GM23338 (cell line): ENCODE results near the gene GGT6. TPM values are rescaled to one million over a fixed set of nuclear protein-coding genes. Genes with fewer than 3 reads are reported as not detected.

Experiments
- ATAC-seq: fragments of 200-7000 bp; cut with Tn5 transposase; 3 replicates; pipeline ENCODE4 v1.9.1; 2020
- DNase-seq: peaks from one replicate; pipeline ENCODE4 v3.0.0-alpha.2; 2015; ENCODE audit warnings: low spot score
- H2AFZ ChIP-seq: fragments of 200-600 bp; sonication (generic); 2 replicates; pipeline ENCODE4 v1.8.0; 2016; ENCODE audit warnings: antibody characterized with exemption, mild to moderate bottlenecking, moderate library complexity
- H3F3A ChIP-seq: fragments of 200-600 bp; sonication (generic); replicated peaks from 2 replicates; pipeline ENCODE4 v1.8.0; 2017; ENCODE audit warnings: antibody characterized with exemption, mixed run types, low read depth
- H3K27ac ChIP-seq: fragments of 200-600 bp; sonication (generic); 2 replicates; pipeline ENCODE4 v1.6.1; 2016; ENCODE audit warnings: low read depth
- H3K27me3 ChIP-seq: fragments of 200-600 bp; sonication (generic); 2 replicates; pipeline ENCODE4 v1.8.0; 2016; ENCODE audit warnings: mild to moderate bottlenecking, mixed run types, moderate library complexity; ENCODE audit not compliant: insufficient read depth
- H3K36me3 ChIP-seq: fragments of 200-600 bp; sonication (generic); 2 replicates; pipeline ENCODE4 v1.8.0; 2016; ENCODE audit warnings: mild to moderate bottlenecking; ENCODE audit not compliant: insufficient read depth
- H3K4me1 ChIP-seq: fragments of 200-600 bp; sonication (generic); 2 replicates; pipeline ENCODE4 v1.8.0; 2016; ENCODE audit warnings: mild to moderate bottlenecking, moderate library complexity; ENCODE audit not compliant: insufficient read depth
- H3K4me2 ChIP-seq: fragments of 200-600 bp; sonication (generic); 2 replicates; pipeline ENCODE4 v1.7.1; 2017; ENCODE audit warnings: mixed run types
- H3K4me3 ChIP-seq: fragments of 200-600 bp; sonication (generic); 2 replicates; pipeline ENCODE4 v1.6.1; 2016; ENCODE audit warnings: mixed run types
- H3K79me2 ChIP-seq: fragments of 200-600 bp; sonication (generic); replicated peaks from 2 replicates; pipeline ENCODE4 v1.8.0; 2017; ENCODE audit warnings: mild to moderate bottlenecking; ENCODE audit not compliant: insufficient read depth
- H3K9me2 ChIP-seq: fragments of 200-600 bp; sonication (generic); 2 replicates; pipeline ENCODE4 v1.8.0; 2017; ENCODE audit not compliant: insufficient read depth
- H4K20me1 ChIP-seq: fragments of 200-600 bp; sonication (generic); replicated peaks from 2 replicates; pipeline ENCODE4 v1.8.0; 2017; ENCODE audit warnings: mild to moderate bottlenecking; ENCODE audit not compliant: insufficient read depth
- H3K27ac Mint-ChIP-seq: 2 replicates; pipeline ENCODE4 v1.8.0; 2020; ENCODE audit warnings: inconsistent platforms, mild to moderate bottlenecking, moderate library complexity, mixed read lengths
- H3K27me3 Mint-ChIP-seq: 3 replicates; pipeline ENCODE4 v1.8.0; 2022; ENCODE audit warnings: low read depth, mild to moderate bottlenecking, moderate library complexity, mixed read lengths, inconsistent platforms; ENCODE audit not compliant: insufficient read depth, poor library complexity
- H3K36me3 Mint-ChIP-seq: 3 replicates; pipeline ENCODE4 v1.8.0; 2021; ENCODE audit warnings: low read depth, mild to moderate bottlenecking, inconsistent platforms, moderate library complexity, mixed read lengths
- H3K4me1 Mint-ChIP-seq: 3 replicates; pipeline ENCODE4 v1.8.0; 2020; ENCODE audit warnings: mild to moderate bottlenecking, inconsistent platforms, mixed read lengths
- H3K4me3 Mint-ChIP-seq: 3 replicates; pipeline ENCODE4 v1.8.0; 2021; ENCODE audit warnings: moderate library complexity, mild to moderate bottlenecking, inconsistent platforms, mixed read lengths
- H3K9me3 Mint-ChIP-seq: 3 replicates; pipeline ENCODE4 v1.8.0; 2020; ENCODE audit warnings: moderate library complexity, mild to moderate bottlenecking, inconsistent platforms, mixed read lengths
- CREB1 ChIP-seq: fragments of 250-450 bp; sonication (Bioruptor Pico); IDR thresholded peaks from 2 replicates; pipeline ENCODE4 v1.5.0; 2020; ENCODE audit warnings: low read depth, mild to moderate bottlenecking, moderate library complexity
- CTCF ChIP-seq, 2 experiments: fragments of 200-600 bp in 1 of 2; sonication (generic) in 1 of 2; conservative IDR thresholded peaks; 2 replicates each; pipeline versions ENCODE4 v1.5.1 to v1.6.1; 2016 to 2017; ENCODE audit warnings: antibody characterized with exemption in 2 of 2, low read depth in 2 of 2, mild to moderate bottlenecking in 2 of 2, moderate library complexity in 1 of 2
- ETS1 ChIP-seq: IDR thresholded peaks from 2 replicates; pipeline ENCODE4 v1.6.1; 2016; ENCODE audit warnings: antibody characterized with exemption
- EZH2 ChIP-seq: fragments of 200-600 bp; sonication (generic); IDR thresholded peaks from one replicate; pipeline ENCODE4 v1.8.0; 2017; ENCODE audit warnings: antibody characterized with exemption, mild to moderate bottlenecking, low read depth; ENCODE audit not compliant: unreplicated experiment
- EZH2phosphoT487 ChIP-seq: fragments of 200-600 bp; sonication (generic); IDR thresholded peaks from one replicate; pipeline ENCODE4 v1.8.1; 2018; ENCODE audit warnings: antibody characterized with exemption; ENCODE audit not compliant: unreplicated experiment
- JUNB ChIP-seq: IDR thresholded peaks from one replicate; pipeline ENCODE4 v1.6.1; 2016; ENCODE audit warnings: antibody characterized with exemption; ENCODE audit not compliant: unreplicated experiment
- NANOG ChIP-seq: IDR thresholded peaks from 2 replicates; pipeline ENCODE4 v1.6.1; 2016; ENCODE audit warnings: antibody characterized with exemption, borderline replicate concordance
- POLR2AphosphoS5 ChIP-seq: IDR thresholded peaks from 2 replicates; pipeline ENCODE4 v1.6.1; 2016; ENCODE audit warnings: antibody characterized with exemption, low read depth
- REST ChIP-seq: IDR thresholded peaks from one replicate; pipeline ENCODE4 v1.6.1; 2018; ENCODE audit warnings: antibody characterized with exemption; ENCODE audit not compliant: unreplicated experiment
- STAT1 ChIP-seq: IDR thresholded peaks from one replicate; pipeline ENCODE4 v1.6.1; 2016; ENCODE audit warnings: antibody characterized with exemption; ENCODE audit not compliant: unreplicated experiment
- ZNF114 ChIP-seq: fragments of 250-450 bp; sonication (Bioruptor Pico); IDR thresholded peaks from 2 replicates; pipeline ENCODE4 v1.5.0; 2020; ENCODE audit warnings: mild to moderate bottlenecking, moderate library complexity
- ZNF331 ChIP-seq: fragments of 250-450 bp; sonication (Bioruptor Pico); IDR thresholded peaks from 2 replicates; pipeline ENCODE4 v1.5.0; 2020; ENCODE audit warnings: low read depth, mild to moderate bottlenecking, moderate library complexity
- ZNF462 ChIP-seq: fragments of 250-450 bp; sonication (Bioruptor Pico); IDR thresholded peaks from 2 replicates; pipeline ENCODE4 v1.5.0; 2020; ENCODE audit warnings: mild to moderate bottlenecking, moderate library complexity
- polyA plus RNA-seq: library from polyadenylated mRNA; unstranded; fragments of >200 nt; fragmentation: Nextera tagmentation; extraction: Ambion mirVana; gene quantifications from 2 replicates; pipeline ENCODE4 v1.2.1, GENCODE V29; 2016
- total RNA-seq: library from RNA; depleted of rRNA; stranded (reverse); fragments of >200 nt; shearing (Covaris generic); gene quantifications from 2 replicates; pipeline ENCODE4 v1.2.3, GENCODE V29; 2014

GGT6 gene
- total and polyA plus RNA-seq, 2 experiments from 2014 or later: 0.24 TPM; not detected in 1

- Mint-ChIP-seq H3K4me1 (peaks cover 20% of the 10 kb centered on the region), H3K9me3 (no peaks in the 10 kb centered on the region), H3K27ac (peak overlapping the region; percentile 55; the same call in 1 of the 2 replicates), H3K27me3 (peaks cover 10% of the 10 kb centered on the region), H3K4me3 (no peak overlapping the region), H3K36me3 (no peaks in the 10 kb centered on the region; the same call in 2 of the 3 replicates)
- Histone ChIP-seq H3K4me1 (no peaks in the 10 kb centered on the region), H3F3A (no peaks in the 10 kb centered on the region), H3K4me3 (no peak overlapping the region), H3K79me2 (no peaks in the 10 kb centered on the region), H3K27me3 (no peaks in the 10 kb centered on the region), H2AFZ (no peak overlapping the region), H4K20me1 (no peaks in the 10 kb centered on the region), H3K36me3 (no peaks in the 10 kb centered on the region), H3K4me2 (no peak overlapping the region), H3K9me2 (no peaks in the 10 kb centered on the region), H3K27ac (no peak overlapping the region)
- ATAC-seq: no peak; the same call in 1 of the 3 replicates
- TF ChIP-seq REST (no peak), CREB1 (CRISPR knock-in tag) (no peak), ZNF462 (CRISPR knock-in tag) (no peak), EZH2 (no peak), POLR2AphosphoS5 (no peak), ETS1 (no peak), JUNB (no peak), CTCF (conservative IDR thresholded peaks at IDR 0.05; ENCODE audit: low read depth in 2 of 2) (no peak), NANOG (no peak), ZNF114 (CRISPR knock-in tag) (no peak), STAT1 (no peak), ZNF331 (CRISPR knock-in tag) (no peak), EZH2phosphoT487 (no peak)
- no peak for DNase-seq
Observed at GRCh38 chr17:4607773-4608187, 47.4 kb upstream of the GGT6 start.
